GM12874 (cell line): Measurements from ENCODE around the gene SCAMP5.
A peak's percentile ranks its signal among the peaks of the same experiment; 100 is the strongest.

ENCODE experiments used
- TF ChIP-seq, protein P1 (sequence below): IDR thresholded peaks from 2 replicates; pipeline ENCODE4 v1.5.1; 2011; ENCODE audit warnings: low read depth, mild to moderate bottlenecking, control low read depth, low read length, moderate library complexity; ENCODE audit not compliant: insufficient read depth

The SCAMP5 gene

DNA sequence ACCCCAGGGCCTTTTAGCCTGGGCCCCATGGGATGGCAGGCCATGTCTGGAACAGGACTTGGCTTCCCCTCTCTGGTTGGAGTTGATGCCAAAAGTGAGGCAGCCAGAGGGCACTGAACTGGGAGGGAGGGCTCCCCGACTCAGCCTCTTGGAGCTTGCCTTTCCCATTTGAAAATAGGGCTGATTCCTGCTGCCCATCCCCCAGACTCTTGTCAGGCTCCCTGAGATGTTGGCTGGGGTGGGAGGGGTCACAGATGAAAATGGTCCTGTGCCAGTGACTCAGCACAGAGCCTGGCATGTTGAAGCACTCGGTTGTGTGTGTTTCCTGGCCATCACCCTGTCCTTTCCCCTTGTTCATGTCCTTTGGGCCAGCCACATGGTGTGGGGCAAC lies 34.7 kb downstream of the SCAMP5 start:
- TF ChIP-seq, protein P1, sequence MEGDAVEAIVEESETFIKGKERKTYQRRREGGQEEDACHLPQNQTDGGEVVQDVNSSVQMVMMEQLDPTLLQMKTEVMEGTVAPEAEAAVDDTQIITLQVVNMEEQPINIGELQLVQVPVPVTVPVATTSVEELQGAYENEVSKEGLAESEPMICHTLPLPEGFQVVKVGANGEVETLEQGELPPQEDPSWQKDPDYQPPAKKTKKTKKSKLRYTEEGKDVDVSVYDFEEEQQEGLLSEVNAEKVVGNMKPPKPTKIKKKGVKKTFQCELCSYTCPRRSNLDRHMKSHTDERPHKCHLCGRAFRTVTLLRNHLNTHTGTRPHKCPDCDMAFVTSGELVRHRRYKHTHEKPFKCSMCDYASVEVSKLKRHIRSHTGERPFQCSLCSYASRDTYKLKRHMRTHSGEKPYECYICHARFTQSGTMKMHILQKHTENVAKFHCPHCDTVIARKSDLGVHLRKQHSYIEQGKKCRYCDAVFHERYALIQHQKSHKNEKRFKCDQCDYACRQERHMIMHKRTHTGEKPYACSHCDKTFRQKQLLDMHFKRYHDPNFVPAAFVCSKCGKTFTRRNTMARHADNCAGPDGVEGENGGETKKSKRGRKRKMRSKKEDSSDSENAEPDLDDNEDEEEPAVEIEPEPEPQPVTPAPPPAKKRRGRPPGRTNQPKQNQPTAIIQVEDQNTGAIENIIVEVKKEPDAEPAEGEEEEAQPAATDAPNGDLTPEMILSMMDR, result no peak

DNA sequence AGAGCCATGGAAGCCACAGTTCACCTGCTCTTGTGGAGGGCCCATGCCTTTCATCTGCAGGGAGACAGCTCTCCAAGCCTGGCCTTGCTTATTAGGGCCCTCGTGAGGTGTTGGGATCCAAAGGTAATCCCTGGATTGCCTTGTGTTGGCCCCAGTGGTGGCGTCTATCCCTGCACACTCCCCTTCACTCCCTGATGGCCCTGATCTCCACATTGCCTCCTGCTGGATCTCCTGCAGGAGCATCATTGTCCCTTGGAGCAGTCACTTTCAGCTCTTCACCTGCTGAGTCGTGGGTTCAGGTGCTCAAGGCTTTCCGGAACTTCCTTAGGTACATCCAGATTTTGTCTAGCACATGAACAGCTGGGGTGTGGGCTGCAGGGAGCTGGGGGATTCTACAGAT lies 35.1 kb downstream of the SCAMP5 start:
- TF ChIP-seq, protein P1, result no peak

DNA sequence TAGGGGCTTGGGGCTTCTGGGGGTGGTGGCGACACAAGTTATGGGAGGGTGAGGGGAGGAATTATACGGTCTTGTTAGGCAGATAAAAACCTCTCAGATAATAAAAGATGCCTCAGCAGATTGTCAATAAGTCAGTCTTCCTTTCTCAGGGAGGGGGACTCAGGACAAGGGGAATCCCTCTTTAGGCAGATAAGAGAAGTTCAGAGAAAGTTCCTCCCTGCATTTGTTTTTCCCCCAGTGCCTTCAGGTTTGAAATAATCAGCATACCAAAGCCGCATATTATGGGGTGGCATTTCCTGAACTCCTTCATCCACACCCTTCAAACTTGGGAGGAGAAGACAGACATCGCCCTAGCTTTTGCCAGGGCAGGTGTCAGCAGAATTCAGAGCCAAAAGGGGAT lies 36.5 kb downstream of the SCAMP5 start:
- TF ChIP-seq, protein P1, result no peak

DNA sequence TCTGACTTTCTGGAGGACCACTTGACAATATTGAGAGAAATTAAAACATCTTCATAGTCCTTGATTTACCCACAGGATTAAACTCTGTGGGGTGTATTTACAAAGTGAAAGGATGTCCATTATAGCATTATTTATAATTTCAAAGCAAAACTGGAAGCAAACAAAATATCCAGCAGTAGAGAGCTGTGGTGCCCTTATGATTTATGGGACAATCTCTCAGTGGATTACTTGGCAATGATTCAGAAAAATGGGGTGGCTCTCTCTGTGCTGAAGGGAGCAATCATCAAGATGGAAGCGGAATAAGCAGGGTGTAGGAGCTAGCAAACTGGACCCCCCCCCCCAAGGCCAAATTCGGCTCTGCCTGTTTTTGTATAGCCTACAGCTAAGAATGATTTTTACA lies 37.0 kb downstream of the SCAMP5 start:
- TF ChIP-seq, protein P1, result no peak

DNA sequence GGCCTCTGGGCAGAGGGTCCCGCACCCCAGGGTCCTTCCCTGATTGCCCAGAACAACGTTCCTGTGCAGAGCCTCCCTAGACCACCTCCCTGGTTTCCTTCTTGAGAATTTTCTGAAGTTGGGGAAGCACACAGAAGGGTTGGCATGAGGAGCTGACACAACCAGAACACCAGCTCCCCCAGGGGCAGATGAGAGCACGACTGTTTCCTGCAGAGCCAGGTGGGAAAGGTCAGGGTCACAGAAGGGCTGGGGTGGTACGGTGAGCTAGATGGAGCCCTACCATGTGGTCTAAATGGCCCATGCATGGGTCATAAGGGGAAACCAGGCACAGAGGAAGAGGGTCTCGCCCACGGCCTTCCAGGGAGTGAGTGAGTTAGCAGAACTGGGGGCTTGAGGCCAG lies 38.4 kb downstream of the SCAMP5 start:
- TF ChIP-seq, protein P1, result peak; percentile 24; the same call in 1 of the 2 replicates

DNA sequence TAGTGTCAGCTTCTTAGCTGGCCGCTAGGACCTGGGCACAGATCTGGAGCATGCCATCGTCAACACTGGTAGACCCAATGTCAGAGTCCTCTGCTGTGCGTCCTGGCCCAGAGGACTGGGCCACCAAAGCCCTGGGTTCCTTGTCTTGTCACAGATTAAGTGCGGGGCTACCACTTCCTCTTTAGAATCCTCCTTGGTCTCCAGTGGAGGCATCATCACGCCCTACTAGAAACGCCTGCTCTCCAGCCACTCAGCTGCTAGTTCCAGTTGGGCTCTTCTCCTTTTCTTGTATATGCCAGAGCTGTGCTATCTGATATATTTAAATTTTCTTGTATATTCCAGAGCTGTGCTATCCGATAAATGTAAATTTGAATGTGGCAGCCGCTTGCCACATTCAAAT lies 39.3 kb downstream of the SCAMP5 start:
- TF ChIP-seq, protein P1, result no peak

DNA sequence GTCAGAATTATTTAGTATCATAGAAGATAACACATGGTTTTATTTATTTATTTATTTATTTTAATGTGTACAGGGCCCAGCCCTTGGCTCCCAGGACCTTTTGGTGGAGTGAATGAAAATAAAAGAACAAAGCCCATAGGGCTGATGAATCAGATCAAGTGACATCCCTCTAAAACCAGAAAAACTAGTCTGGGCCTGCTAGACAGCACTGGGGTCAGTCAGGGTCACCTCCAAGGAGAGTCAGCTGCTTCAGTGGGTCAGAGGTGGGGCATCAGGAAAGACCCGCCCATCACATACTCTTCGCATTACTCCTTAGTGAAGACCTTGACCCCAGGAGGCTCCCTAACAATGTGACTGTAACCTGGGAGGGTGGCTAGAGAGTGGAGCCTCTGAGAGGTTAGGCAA lies 40.9 kb downstream of the SCAMP5 start:
- TF ChIP-seq, protein P1, result no peak

DNA sequence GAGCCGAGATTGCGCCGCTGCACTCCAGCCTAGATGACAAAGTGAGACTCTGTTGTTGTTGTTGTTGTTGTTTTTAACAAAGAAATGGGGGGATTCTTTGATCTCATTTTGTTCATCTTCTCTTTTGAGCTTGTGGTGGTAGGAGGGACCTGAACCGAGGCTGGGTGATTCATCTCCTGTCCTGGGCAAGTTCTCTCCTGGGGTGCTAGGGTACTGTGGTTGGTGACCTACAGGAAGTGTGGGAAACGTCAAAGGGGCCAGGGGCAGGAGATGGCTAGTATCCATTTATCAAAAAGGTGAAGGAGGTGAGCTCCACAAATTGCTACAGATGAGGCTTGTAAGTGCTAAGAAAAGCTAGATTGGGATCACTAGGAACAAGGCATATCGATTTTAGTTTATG lies 42.3 kb downstream of the SCAMP5 start:
- TF ChIP-seq, protein P1, result no peak
